ENCODE results near the gene STAC2. TPM values are rescaled to one million over a fixed set of nuclear protein-coding genes. Genes with fewer than 3 reads are reported as not detected.

Gene STAC2
- total RNA-seq, 2 donors from 2014 or later, result not detected

DNA sequence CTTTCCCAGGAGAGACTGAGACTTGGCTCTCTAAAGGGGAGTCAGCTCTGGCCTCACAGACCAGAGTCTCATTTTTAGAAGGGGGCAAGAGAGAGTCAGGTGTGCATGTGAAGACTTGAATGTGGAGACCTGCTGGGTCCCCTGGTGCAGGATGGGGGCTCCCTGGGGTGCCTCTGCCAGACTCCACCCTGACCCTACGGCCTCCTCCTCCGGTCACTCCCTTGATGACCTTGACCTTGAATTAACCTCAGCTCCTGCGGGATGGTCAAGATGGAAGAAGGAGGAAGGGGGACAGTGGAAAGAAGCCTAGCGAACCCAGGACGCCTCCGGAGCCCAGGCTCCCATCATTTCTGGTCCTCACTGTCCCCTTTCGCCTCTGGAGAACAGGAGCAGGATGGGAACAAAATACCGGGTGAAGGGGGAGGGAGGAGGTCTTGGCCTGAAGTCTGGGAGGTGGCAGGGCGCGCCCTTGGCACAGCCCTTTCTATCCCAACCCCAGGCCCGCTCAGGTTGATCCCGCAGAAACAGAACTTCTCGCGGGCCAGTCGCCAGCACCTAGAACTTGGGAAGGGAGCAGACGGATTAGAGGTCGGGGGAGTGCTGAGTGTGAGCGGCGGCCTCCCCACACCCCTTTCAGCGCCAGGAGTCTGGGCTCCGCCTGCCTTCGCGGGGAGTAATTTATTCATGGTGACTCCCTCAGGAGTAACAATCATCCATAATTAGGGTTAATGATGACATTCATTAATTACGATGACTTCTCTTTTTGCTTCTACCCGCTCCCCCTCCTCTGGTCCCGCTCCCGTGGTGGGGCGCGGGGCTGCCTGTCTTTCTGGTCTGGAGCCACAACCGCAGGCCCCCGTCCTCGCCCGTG, 1.6 kb downstream of the STAC2 start:
- no peak for TF ChIP-seq POLR2A (IDR thresholded peaks at IDR 0.05)
- no peak for TF ChIP-seq CTCF (IDR thresholded peaks at IDR 0.05)
- 22 to 33% methylated on average over 24 to 33 of the region's 33 CpGs for WGBS, 2 donors
- no peaks in the 10 kb centered on the region for H3K9me3 ChIP-seq
- H3K36me3 ChIP-seq (replicated peaks in 1 of 2; ENCODE audit: insufficient read depth in 1 of 2, low read depth in 2 of 2), result no peaks in the 10 kb centered on the region
- peaks cover 0 to 7% of the 10 kb centered on the region in 2 donors for H3K27me3 ChIP-seq
- ATAC-seq (no peak), DNase-seq (no peak)
- H3K27ac ChIP-seq, result no peak overlapping the region
- intact Hi-C loops (cut with DNase I), result no loop called here
- peaks cover 15% of the 10 kb centered on the region for H3K4me1 ChIP-seq
- no peak overlapping the region for H3K4me3 ChIP-seq

GRCh38 chr17:39222866-39223834, 2.6 kb downstream of the STAC2 start:
- intact Hi-C loops (cut with DNase I), result no loop called here
- TF ChIP-seq CTCF (IDR thresholded peaks at IDR 0.05) (no peak), POLR2A (IDR thresholded peaks at IDR 0.05) (no peak)
- H3K4me3 ChIP-seq, result no peak overlapping the region
- no peaks in the 10 kb centered on the region for H3K36me3 ChIP-seq (replicated peaks in 1 of 2; ENCODE audit: insufficient read depth in 1 of 2, low read depth in 2 of 2)
- no peaks in the 10 kb centered on the region for H3K9me3 ChIP-seq
- ATAC-seq (no peak), DNase-seq (no peak)
- peaks cover 15% of the 10 kb centered on the region for H3K4me1 ChIP-seq
- no peak overlapping the region for H3K27ac ChIP-seq
- 71 to 73% methylated on average over 7 of the region's 9 CpGs for WGBS, 2 donors
- peaks cover 0 to 7% of the 10 kb centered on the region in 2 donors for H3K27me3 ChIP-seq

GRCh38 chr17:39222151-39222550, 3.6 kb downstream of the STAC2 start:
- no peak for TF ChIP-seq CTCF (IDR thresholded peaks at IDR 0.05)
- no peak for TF ChIP-seq POLR2A (IDR thresholded peaks at IDR 0.05)
- Histone ChIP-seq H3K27ac (no peak overlapping the region), H3K27me3 (peaks cover 0 to 7% of the 10 kb centered on the region in 2 donors), H3K4me1 (peaks cover 15% of the 10 kb centered on the region), H3K9me3 (no peaks in the 10 kb centered on the region), H3K36me3 (replicated peaks in 1 of 2; ENCODE audit: insufficient read depth in 1 of 2, low read depth in 2 of 2) (no peaks in the 10 kb centered on the region), H3K4me3 (no peak overlapping the region)
- WGBS, 2 donors, result 70 to 78% methylated on average over 4 to 7 of the region's 7 CpGs
- intact Hi-C loops (cut with DNase I), result no loop called here
- no peak for DNase-seq
- no peak for ATAC-seq

- H3K4me3 ChIP-seq, result no peak overlapping the region
- ATAC-seq (no peak), DNase-seq (no peak)
- H3K27me3 ChIP-seq, result peaks cover 0 to 7% of the 10 kb centered on the region in 2 donors
- H3K9me3 ChIP-seq, result no peaks in the 10 kb centered on the region
- intact Hi-C loops (cut with DNase I), result no loop called here
- 83 to 97% methylated on average over 4 to 6 of the region's 6 CpGs for WGBS, 2 donors
- H3K36me3 ChIP-seq (replicated peaks in 1 of 2; ENCODE audit: insufficient read depth in 1 of 2, low read depth in 2 of 2), result no peaks in the 10 kb centered on the region
- H3K27ac ChIP-seq, result no peak overlapping the region
- TF ChIP-seq CTCF (IDR thresholded peaks at IDR 0.05) (no peak), POLR2A (IDR thresholded peaks at IDR 0.05) (no peak)
- H3K4me1 ChIP-seq, result peaks cover 15% of the 10 kb centered on the region
Measured at GRCh38 chr17:39221572-39221971, 4.2 kb downstream of the STAC2 start.

Data from body of pancreas (tissue), 4 donors.